HG02763 (cell line): Measurements from ENCODE around the gene DISP1.

Experiments
- ATAC-seq: cut with Tn5 transposase; IDR thresholded peaks from one replicate; pipeline ENCODE4 v1.9.1; 2021; ENCODE audit warnings: mild to moderate bottlenecking, moderate library complexity; ENCODE audit not compliant: unreplicated experiment

Gene DISP1

GRCh38 chr1:222814536-222815439 lies at the start of gene DISP1:
Gene DISP1, plus strand, starts transcription at chr1:222815039. Its CDS starts 127,785 bp downstream, at chr1:222942824.
- ATAC-seq, result peak; percentile 93

- no peak for ATAC-seq
Measured at GRCh38 chr1:222767152-222767571, 47.7 kb upstream of the DISP1 start.

GRCh38 chr1:222768592-222768991 lies 46.2 kb upstream of the DISP1 start:
- ATAC-seq, result no peak

- ATAC-seq, result no peak
Measured at GRCh38 chr1:222769181-222769580, 45.7 kb upstream of the DISP1 start.

GRCh38 chr1:222769971-222770620 lies 44.7 kb upstream of the DISP1 start:
- no peak for ATAC-seq

- ATAC-seq, result peak; percentile 63
Measured at GRCh38 chr1:222772996-222773379, 41.9 kb upstream of the DISP1 start.

- ATAC-seq, result no peak
Measured at GRCh38 chr1:222777463-222777862, 37.4 kb upstream of the DISP1 start.

GRCh38 chr1:222777977-222778376 lies 36.9 kb upstream of the DISP1 start:
- ATAC-seq, result no peak

- ATAC-seq, result no peak
Measured at GRCh38 chr1:222781251-222781650, 33.6 kb upstream of the DISP1 start.

GRCh38 chr1:222783051-222783450 lies 31.8 kb upstream of the DISP1 start:
- ATAC-seq, result no peak

GRCh38 chr1:222784371-222784770 lies 30.5 kb upstream of the DISP1 start:
- ATAC-seq, result no peak

GRCh38 chr1:222784916-222785315 lies 29.9 kb upstream of the DISP1 start:
- no peak for ATAC-seq

GRCh38 chr1:222785529-222785928 lies 29.3 kb upstream of the DISP1 start:
- no peak for ATAC-seq

GRCh38 chr1:222786121-222786520 lies 28.7 kb upstream of the DISP1 start:
- no peak for ATAC-seq

GRCh38 chr1:222787729-222788128 lies 27.1 kb upstream of the DISP1 start:
- no peak for ATAC-seq

GRCh38 chr1:222788402-222789156 lies 26.3 kb upstream of the DISP1 start:
- ATAC-seq, result no peak

GRCh38 chr1:222790115-222790514 lies 24.7 kb upstream of the DISP1 start:
- no peak for ATAC-seq

- ATAC-seq, result no peak
Measured at GRCh38 chr1:222790520-222790919, 24.3 kb upstream of the DISP1 start.

GRCh38 chr1:222791006-222791710 lies 23.7 kb upstream of the DISP1 start:
- ATAC-seq, result no peak

GRCh38 chr1:222792744-222793143 lies 22.1 kb upstream of the DISP1 start:
- ATAC-seq, result no peak
